ENCODE results near the gene SMIM30. TPM values are rescaled to one million over a fixed set of nuclear protein-coding genes. Genes with fewer than 3 reads are reported as not detected.

Gene SMIM30
- total RNA-seq, 1 experiment from 2014 or later, result 32.3 TPM

DNA sequence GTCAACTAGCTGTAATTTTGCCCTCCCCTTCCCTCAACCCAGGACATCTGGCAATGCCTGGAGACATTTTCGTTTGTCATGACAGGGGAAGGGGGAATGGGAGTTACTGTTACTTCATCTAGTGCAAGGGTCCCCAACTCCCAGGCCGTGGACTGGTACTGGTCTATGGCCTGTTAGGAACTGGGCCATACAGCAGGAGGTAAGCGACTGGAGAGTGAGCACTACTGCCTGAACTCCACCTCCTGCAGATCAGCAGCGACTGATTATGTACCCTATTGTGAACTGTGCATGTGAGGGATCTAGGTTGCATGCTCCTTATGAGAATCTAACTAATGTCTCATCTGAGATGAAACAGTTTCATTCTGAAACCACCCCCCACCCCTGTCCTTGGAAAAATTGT, 22.6 kb upstream of the SMIM30 start:
- no CpG with 5 or more reads among the region's 4 CpGs for WGBS (ENCODE audit: extremely low coverage, insufficient read length, low lambda C conversion rate)
- H3K79me1 ChIP-seq (ENCODE audit: insufficient read depth, low read depth, low read length, poor library complexity, severe bottlenecking), result no peaks in the 10 kb centered on the region
- no peaks in the 10 kb centered on the region for H3K23me2 ChIP-seq (ENCODE audit: insufficient read length, low read depth, low read length, poor library complexity, severe bottlenecking)
- H2BK5ac ChIP-seq (ENCODE audit: insufficient read length, low read length), result no peak overlapping the region
- peaks cover 2% of the 10 kb centered on the region; the same call in 1 of the 2 replicates for H3K4me1 ChIP-seq (ENCODE audit: insufficient read depth, low read length)
- no peak overlapping the region for H3K4me2 ChIP-seq (ENCODE audit: insufficient read depth, insufficient read length, low read length)
- no peak overlapping the region for H3K27ac ChIP-seq (ENCODE audit: insufficient read length, low read depth, low read length)
- Mint-ChIP-seq H3K36me3 (ENCODE audit: insufficient read depth in 1 of 3, low read depth in 3 of 3) (no peaks in the 10 kb centered on the region), H3K9me3 (no peaks in the 10 kb centered on the region), H3K4me3 (no peak overlapping the region), H3K4me1 (peaks cover 12 to 21% of the 10 kb centered on the region in 2 experiments), H3K27ac (no peak overlapping the region), H3K27me3 (ENCODE audit: low read depth) (peaks cover 7% of the 10 kb centered on the region)
- no peak overlapping the region for H3T11ph ChIP-seq (ENCODE audit: low read length)
- no peak overlapping the region for H3K9ac ChIP-seq (ENCODE audit: extremely low read depth, insufficient read length, low read length)
- no peak overlapping the region for H2AFZ ChIP-seq (ENCODE audit: low read length)
- H2AK5ac ChIP-seq (ENCODE audit: insufficient read length, low read length), result no peak overlapping the region
- H2BK20ac ChIP-seq (ENCODE audit: low read depth, low read length, poor library complexity, severe bottlenecking), result no peak overlapping the region
- H4K91ac ChIP-seq (ENCODE audit: insufficient read length, low read depth, low read length), result no peak overlapping the region
- H3K14ac ChIP-seq (ENCODE audit: insufficient read depth, low read length), result no peak overlapping the region
- H3K23ac ChIP-seq (ENCODE audit: insufficient read length, low read depth, low read length), result no peak overlapping the region
- H2BK12ac ChIP-seq (ENCODE audit: insufficient read length, low read depth, low read length), result no peak overlapping the region
- no peaks in the 10 kb centered on the region for H3K79me2 ChIP-seq (ENCODE audit: insufficient read depth, low read length)
- no peak overlapping the region for H3K18ac ChIP-seq (ENCODE audit: insufficient read length, low read depth, low read length)
- DNase-seq, result no peak
- TF ChIP-seq, protein P1, sequence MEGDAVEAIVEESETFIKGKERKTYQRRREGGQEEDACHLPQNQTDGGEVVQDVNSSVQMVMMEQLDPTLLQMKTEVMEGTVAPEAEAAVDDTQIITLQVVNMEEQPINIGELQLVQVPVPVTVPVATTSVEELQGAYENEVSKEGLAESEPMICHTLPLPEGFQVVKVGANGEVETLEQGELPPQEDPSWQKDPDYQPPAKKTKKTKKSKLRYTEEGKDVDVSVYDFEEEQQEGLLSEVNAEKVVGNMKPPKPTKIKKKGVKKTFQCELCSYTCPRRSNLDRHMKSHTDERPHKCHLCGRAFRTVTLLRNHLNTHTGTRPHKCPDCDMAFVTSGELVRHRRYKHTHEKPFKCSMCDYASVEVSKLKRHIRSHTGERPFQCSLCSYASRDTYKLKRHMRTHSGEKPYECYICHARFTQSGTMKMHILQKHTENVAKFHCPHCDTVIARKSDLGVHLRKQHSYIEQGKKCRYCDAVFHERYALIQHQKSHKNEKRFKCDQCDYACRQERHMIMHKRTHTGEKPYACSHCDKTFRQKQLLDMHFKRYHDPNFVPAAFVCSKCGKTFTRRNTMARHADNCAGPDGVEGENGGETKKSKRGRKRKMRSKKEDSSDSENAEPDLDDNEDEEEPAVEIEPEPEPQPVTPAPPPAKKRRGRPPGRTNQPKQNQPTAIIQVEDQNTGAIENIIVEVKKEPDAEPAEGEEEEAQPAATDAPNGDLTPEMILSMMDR (conservative IDR thresholded peaks at IDR 0.05), result no peak
- H3K9me3 ChIP-seq (ENCODE audit: control insufficient read depth, low read depth, low read length), result no peaks in the 10 kb centered on the region
- H3K56ac ChIP-seq (ENCODE audit: insufficient read length, low read depth, low read length), result no peak overlapping the region
- no peak overlapping the region for H4K5ac ChIP-seq (ENCODE audit: insufficient read length, low read depth, low read length)
- no peak overlapping the region for H4K8ac ChIP-seq (replicated peaks; ENCODE audit: insufficient read length, low read depth, low read length)
- no peak overlapping the region for H2BK15ac ChIP-seq (ENCODE audit: low read depth, low read length)
- H2BK120ac ChIP-seq (ENCODE audit: low read depth, low read length, poor library complexity, severe bottlenecking), result no peak overlapping the region
- no peaks in the 10 kb centered on the region for H4K20me1 ChIP-seq (ENCODE audit: control insufficient read depth, insufficient read depth, insufficient read length)
- H3K27me3 ChIP-seq (ENCODE audit: insufficient read depth, low read length), result no peaks in the 10 kb centered on the region
- H3K4ac ChIP-seq (ENCODE audit: low read depth, low read length), result no peak overlapping the region

Data from H9 (cell line).